ENCODE measurements around the gene CCDC91. TPM values are rescaled to one million over a fixed set of nuclear protein-coding genes. Genes with fewer than 3 reads are reported as not detected.

CCDC91 gene
- total and polyA plus RNA-seq, 2 of the 4 experiments (the other 2 are of a cell fraction) = 8.6 to 14.7 TPM

GRCh38 chr12:28235985-28236384, 45.7 kb downstream of the CCDC91 start:
- DNase-seq (no peak), ATAC-seq (ENCODE audit: low read depth) (no peak)
- no peak overlapping the region for H4K91ac ChIP-seq (ENCODE audit: insufficient read depth, low read depth, low read length)
- H3K27ac ChIP-seq (ENCODE audit: insufficient read depth, low read length) = no peak overlapping the region
- no TSS peak for BruUV-seq (replicated peaks)
- no peaks in the 10 kb centered on the region for H3K9me3 ChIP-seq (ENCODE audit: control insufficient read depth, insufficient read depth, low read length)
- no peak overlapping the region for H2AK5ac ChIP-seq (ENCODE audit: low read depth, low read length)
- no peak overlapping the region for H2BK5ac ChIP-seq (ENCODE audit: low read depth, low read length, poor library complexity, severe bottlenecking)
- no peak overlapping the region for H3K4ac ChIP-seq (ENCODE audit: low read depth, low read length)
- no peaks in the 10 kb centered on the region for H3K36me3 ChIP-seq (ENCODE audit: control insufficient read depth, insufficient read depth, low read length)
- H2AK9ac ChIP-seq (replicated peaks; ENCODE audit: low read depth, low read length, poor library complexity) = no peak overlapping the region
- no peak overlapping the region for H3K4me2 ChIP-seq (ENCODE audit: low read depth, low read length)
- no peak overlapping the region for H4K5ac ChIP-seq (ENCODE audit: low read depth, low read length)
- dilution Hi-C loops (cut with HindIII; ENCODE audit: low sequenced_read_pairs, unreplicated experiment) = no loop called here
- no peak overlapping the region for H3K14ac ChIP-seq (replicated peaks; ENCODE audit: low read depth, low read length)
- no peak overlapping the region for H2BK120ac ChIP-seq (ENCODE audit: low read depth, low read length)
- H3K9me1 ChIP-seq (ENCODE audit: insufficient read depth, low read length) = no peaks in the 10 kb centered on the region; the same call in 1 of the 2 replicates
- H3K18ac ChIP-seq (ENCODE audit: low read depth, low read length) = no peak overlapping the region
- no peak for TF ChIP-seq CHD1 (IDR thresholded peaks at IDR 0.05; ENCODE audit: low read depth, low read length)
- no peak overlapping the region for H4K8ac ChIP-seq (ENCODE audit: low read depth in 2 of 2, low read length in 2 of 2)
- H2AFZ ChIP-seq (replicated peaks; ENCODE audit: low read length, poor library complexity) = no peak overlapping the region
- no peak overlapping the region for H2BK15ac ChIP-seq (ENCODE audit: low read depth, low read length)
- no peak overlapping the region for H3K56ac ChIP-seq (ENCODE audit: extremely low read depth, insufficient read depth, low read length)
- intact Hi-C loops (cut with micrococcal nuclease) = no loop called here
- no peak overlapping the region for H3K4me3 ChIP-seq (ENCODE audit: insufficient read depth, low read depth, low read length)
- POLR2A ChIA-PET (ENCODE audit: unreplicated experiment) = no interaction called here
- in situ Hi-C loops (cut with MboI; ENCODE audit: low sequenced_read_pairs) = no loop called here
- CTCF ChIA-PET = interaction anchor here (0.5 kb wide), 1 partner anchor 656 kb away, joined by 3 read pairs; no protein-coding TSS in a partner anchor
- no peak overlapping the region for H3K23ac ChIP-seq (ENCODE audit: low read depth, low read length)
- no peaks in the 10 kb centered on the region for H3K4me1 ChIP-seq (ENCODE audit: control insufficient read depth, insufficient read depth, low read length)
- peaks cover 4% of the 10 kb centered on the region in 2 experiments; a peak in 1 of 4 replicates for H3K79me1 ChIP-seq (ENCODE audit: low read depth in 1 of 2, low read length in 2 of 2)
- no peak overlapping the region for H2BK20ac ChIP-seq (ENCODE audit: low read depth, low read length)
- no peaks in the 10 kb centered on the region for H3K27me3 ChIP-seq (ENCODE audit: control insufficient read depth, insufficient read depth, low read length)
- H3K9ac ChIP-seq (ENCODE audit: low read depth, low read length) = no peak overlapping the region
- H4K20me1 ChIP-seq (ENCODE audit: insufficient read depth, low read length) = no peaks in the 10 kb centered on the region

Data from IMR-90 (cell line).